Measurements from ENCODE around the gene NPAS3. TPM values are rescaled to one million over a fixed set of nuclear protein-coding genes. Genes with fewer than 3 reads are reported as not detected.

NPAS3 gene
- total RNA-seq, 1 donor from 2014 or later, result not detected

DNA sequence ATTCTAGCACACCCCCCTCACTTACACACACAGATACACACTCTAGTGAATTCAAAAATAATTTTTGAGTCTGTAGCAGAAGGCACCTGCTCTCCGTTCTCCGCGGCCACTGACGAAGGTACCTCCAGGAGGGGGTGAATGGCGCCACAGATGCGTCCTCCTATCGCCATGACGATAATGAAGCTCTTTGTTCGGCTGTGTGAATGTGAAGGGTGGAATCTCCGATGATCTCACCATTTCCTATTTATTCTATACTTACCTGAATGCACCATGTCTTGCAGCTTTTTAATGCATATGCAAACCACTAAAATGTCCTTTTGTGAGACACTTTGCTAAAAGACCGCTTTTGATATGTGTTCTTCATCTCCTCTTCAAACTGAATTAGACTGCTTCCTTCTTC is 849.5 kb downstream of the NPAS3 start:
- H4K20me1 ChIP-seq (ENCODE audit: low read depth), result no peaks in the 10 kb centered on the region
- Mint-ChIP-seq H3K4me1 (peaks cover 64% of the 10 kb centered on the region), H3K27me3 (ENCODE audit: insufficient read depth, low read depth) (peaks cover 7% of the 10 kb centered on the region), H3K27ac (peak overlapping the region; percentile 2), H3K4me3 (no peak overlapping the region), H3K36me3 (peaks cover 9% of the 10 kb centered on the region), H3K9me3 (peaks cover 5% of the 10 kb centered on the region)
- peaks cover 51% of the 10 kb centered on the region for H3K4me1 ChIP-seq
- H3F3A ChIP-seq (ENCODE audit: low read depth), result peaks cover 9% of the 10 kb centered on the region
- H3K4me3 ChIP-seq, result no peak overlapping the region
- no peak overlapping the region for H3K27ac ChIP-seq
- H3K9ac ChIP-seq, result no peak overlapping the region
- H3K79me2 ChIP-seq (ENCODE audit: low read depth), result no peaks in the 10 kb centered on the region
- peaks cover 4% of the 10 kb centered on the region for H3K27me3 ChIP-seq
- H3K9me3 ChIP-seq (ENCODE audit: low read depth), result no peaks in the 10 kb centered on the region
- peak; percentile 49 for DNase-seq (ENCODE audit: low spot score)
- H3K4me2 ChIP-seq, result no peak overlapping the region
- TF ChIP-seq EZH2 (IDR thresholded peaks at IDR 0.05), result no peak
- no peak for TF ChIP-seq EZH2phosphoT487 (IDR thresholded peaks at IDR 0.05)
- TF ChIP-seq, protein P1, sequence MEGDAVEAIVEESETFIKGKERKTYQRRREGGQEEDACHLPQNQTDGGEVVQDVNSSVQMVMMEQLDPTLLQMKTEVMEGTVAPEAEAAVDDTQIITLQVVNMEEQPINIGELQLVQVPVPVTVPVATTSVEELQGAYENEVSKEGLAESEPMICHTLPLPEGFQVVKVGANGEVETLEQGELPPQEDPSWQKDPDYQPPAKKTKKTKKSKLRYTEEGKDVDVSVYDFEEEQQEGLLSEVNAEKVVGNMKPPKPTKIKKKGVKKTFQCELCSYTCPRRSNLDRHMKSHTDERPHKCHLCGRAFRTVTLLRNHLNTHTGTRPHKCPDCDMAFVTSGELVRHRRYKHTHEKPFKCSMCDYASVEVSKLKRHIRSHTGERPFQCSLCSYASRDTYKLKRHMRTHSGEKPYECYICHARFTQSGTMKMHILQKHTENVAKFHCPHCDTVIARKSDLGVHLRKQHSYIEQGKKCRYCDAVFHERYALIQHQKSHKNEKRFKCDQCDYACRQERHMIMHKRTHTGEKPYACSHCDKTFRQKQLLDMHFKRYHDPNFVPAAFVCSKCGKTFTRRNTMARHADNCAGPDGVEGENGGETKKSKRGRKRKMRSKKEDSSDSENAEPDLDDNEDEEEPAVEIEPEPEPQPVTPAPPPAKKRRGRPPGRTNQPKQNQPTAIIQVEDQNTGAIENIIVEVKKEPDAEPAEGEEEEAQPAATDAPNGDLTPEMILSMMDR (IDR thresholded peaks at IDR 0.05), result no peak
- H2AFZ ChIP-seq (replicated peaks), result no peak overlapping the region
- H3K36me3 ChIP-seq, result no peaks in the 10 kb centered on the region

DNA sequence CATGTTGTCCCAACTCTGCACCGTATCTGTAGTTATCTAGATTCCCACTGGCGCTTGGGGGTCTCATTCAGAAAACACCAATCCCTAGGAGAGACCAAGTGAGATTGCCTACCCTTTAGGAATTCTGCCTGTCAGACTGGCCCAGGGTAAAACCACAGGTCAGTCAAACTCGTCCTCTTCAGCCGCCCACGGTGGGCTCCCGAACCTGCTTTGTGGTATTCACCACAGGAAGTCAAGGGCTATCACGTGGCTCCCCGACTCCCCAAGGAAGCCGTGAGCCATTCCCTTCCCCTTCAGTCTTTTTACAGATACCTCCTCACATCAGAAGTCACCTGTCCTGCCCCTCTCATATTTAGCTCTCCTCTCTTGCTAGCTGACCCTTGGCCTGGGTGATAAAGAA is 852.3 kb downstream of the NPAS3 start:
- Histone ChIP-seq H3K27me3 (peaks cover 7% of the 10 kb centered on the region), H3K4me2 (no peak overlapping the region), H3K27ac (no peak overlapping the region), H3K79me2 (ENCODE audit: low read depth) (no peaks in the 10 kb centered on the region), H3K9me3 (ENCODE audit: low read depth) (no peaks in the 10 kb centered on the region), H3K9ac (no peak overlapping the region), H3K4me3 (no peak overlapping the region), H3F3A (ENCODE audit: low read depth) (no peaks in the 10 kb centered on the region), H2AFZ (replicated peaks) (no peak overlapping the region), H3K4me1 (peaks cover 45% of the 10 kb centered on the region), H4K20me1 (ENCODE audit: low read depth) (no peaks in the 10 kb centered on the region), H3K36me3 (no peaks in the 10 kb centered on the region)
- peaks cover 5% of the 10 kb centered on the region for H3K9me3 Mint-ChIP-seq
- H3K27me3 Mint-ChIP-seq (ENCODE audit: insufficient read depth, low read depth), result peaks cover 10% of the 10 kb centered on the region
- H3K27ac Mint-ChIP-seq, result peak overlapping the region; percentile 34
- peaks cover 52% of the 10 kb centered on the region for H3K4me1 Mint-ChIP-seq
- H3K36me3 Mint-ChIP-seq, result peaks cover 9% of the 10 kb centered on the region
- TF ChIP-seq, protein P1 (IDR thresholded peaks at IDR 0.05), result no peak
- no peak for TF ChIP-seq EZH2 (IDR thresholded peaks at IDR 0.05)
- no peak for TF ChIP-seq EZH2phosphoT487 (IDR thresholded peaks at IDR 0.05)
- H3K4me3 Mint-ChIP-seq, result no peak overlapping the region
- DNase-seq (ENCODE audit: low spot score), result no peak

- H3K79me2 ChIP-seq (ENCODE audit: low read depth), result no peaks in the 10 kb centered on the region
- peaks cover 7% of the 10 kb centered on the region for H3K27me3 ChIP-seq
- H3K4me1 Mint-ChIP-seq, result peaks cover 43% of the 10 kb centered on the region
- no peak overlapping the region for H3K27ac ChIP-seq
- peak overlapping the region; percentile 27 for H3K4me2 ChIP-seq
- peaks cover 33% of the 10 kb centered on the region for H3K4me1 ChIP-seq
- DNase-seq (ENCODE audit: low spot score), result peak; percentile 44
- peaks cover 9% of the 10 kb centered on the region for H3K36me3 Mint-ChIP-seq
- no peaks in the 10 kb centered on the region for H3F3A ChIP-seq (ENCODE audit: low read depth)
- H2AFZ ChIP-seq (replicated peaks), result no peak overlapping the region
- H3K9me3 Mint-ChIP-seq, result peaks cover 5% of the 10 kb centered on the region
- peaks cover 10% of the 10 kb centered on the region for H3K27me3 Mint-ChIP-seq (ENCODE audit: insufficient read depth, low read depth)
- TF ChIP-seq EZH2 (IDR thresholded peaks at IDR 0.05) (no peak), EZH2phosphoT487 (IDR thresholded peaks at IDR 0.05) (no peak)
- TF ChIP-seq, protein P1 (IDR thresholded peaks at IDR 0.05), result no peak
- H3K9me3 ChIP-seq (ENCODE audit: low read depth), result no peaks in the 10 kb centered on the region
- peak overlapping the region; percentile 13 for H3K27ac Mint-ChIP-seq
- no peak overlapping the region for H3K4me3 Mint-ChIP-seq
- no peak overlapping the region for H3K4me3 ChIP-seq
- no peaks in the 10 kb centered on the region for H4K20me1 ChIP-seq (ENCODE audit: low read depth)
- no peaks in the 10 kb centered on the region for H3K36me3 ChIP-seq
- no peak overlapping the region for H3K9ac ChIP-seq
Observed at GRCh38 chr14:33792009-33792719, 853.5 kb downstream of the NPAS3 start.
